Measurements from ENCODE around the gene DLG2.
"Not testable (repeated sequence)": the region's sequence is repeated elsewhere in the genome, so short reads cannot be mapped to it uniquely, and the experiment has no call there.

The DLG2 gene

DNA sequence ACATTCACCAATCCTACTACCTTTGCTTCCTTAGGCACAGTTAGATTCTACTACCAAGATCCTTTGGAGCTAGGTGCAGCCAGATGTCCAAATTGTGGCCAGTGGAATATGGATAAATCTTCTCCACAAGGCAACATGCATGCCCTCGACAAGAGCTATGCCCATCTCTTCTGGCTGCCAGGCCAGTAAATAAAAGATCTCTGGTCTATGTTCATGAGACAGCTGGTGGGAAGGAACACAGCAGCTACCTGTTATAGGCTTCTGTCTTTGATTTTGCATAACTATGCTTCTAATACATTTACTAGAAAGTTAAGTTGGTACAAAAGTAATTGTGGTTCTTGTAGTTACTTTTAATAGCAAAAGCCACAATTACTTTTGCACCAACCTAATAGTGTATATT, 182.7 kb downstream of the DLG2 start:
- DNase-seq (ENCODE audit: low spot score), result no peak

DNA sequence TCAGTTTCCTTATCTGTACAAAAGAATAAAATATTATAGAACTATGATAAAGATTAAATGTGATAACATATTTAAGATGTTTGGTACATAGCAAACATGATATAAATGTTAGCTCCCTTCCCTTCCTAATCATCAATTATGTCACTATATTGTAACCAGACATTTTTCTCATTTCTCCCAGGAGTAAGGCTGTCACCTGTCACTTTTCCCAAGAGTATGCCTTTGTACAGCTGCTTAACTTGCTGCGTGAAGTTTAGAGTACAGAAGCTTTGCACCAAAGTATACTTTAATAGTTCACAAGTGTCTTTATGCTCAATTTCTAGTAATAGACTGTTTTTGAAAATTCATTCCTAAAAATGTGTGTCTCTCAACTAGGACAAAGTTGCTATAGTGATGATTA, 186.9 kb downstream of the DLG2 start:
- no peak for DNase-seq (ENCODE audit: low spot score)

DNA sequence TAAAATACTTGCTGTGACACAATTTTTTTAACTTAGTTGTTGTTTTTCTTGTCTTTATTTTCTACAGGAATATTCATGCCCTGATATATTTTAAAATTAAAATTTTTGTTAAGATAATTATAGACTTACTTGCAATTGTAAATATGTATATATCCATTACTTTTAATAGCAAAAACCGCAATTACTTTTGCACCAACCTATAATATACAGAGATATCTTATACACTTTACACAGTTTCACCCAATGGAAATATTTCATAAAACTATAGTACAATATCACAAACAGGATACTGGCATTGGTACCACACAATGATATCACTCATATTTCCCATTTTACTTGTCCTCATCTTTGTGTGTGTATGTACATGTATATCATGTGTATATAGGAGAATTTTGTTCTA, 188.8 kb downstream of the DLG2 start:
- DNase-seq (ENCODE audit: low spot score), result no peak

DNA sequence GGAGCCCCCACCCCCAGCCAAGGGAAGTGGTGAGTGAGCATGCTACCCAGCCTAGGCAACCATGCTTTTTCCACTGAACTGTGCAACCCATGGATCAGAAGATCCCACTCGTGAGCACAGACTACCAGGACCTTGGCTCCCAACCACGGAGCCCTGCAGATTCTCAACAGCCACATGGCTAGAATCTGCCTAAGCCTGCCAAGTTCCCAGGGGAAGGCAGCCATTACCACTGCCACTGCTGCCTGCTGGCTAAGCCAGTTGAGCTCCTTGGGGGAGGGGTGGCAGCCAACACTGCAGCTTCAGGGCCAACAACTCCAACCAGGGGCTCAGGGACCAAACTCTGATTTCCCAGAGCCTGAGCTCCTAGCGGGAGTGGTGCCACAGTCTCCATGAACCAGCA, 195.8 kb downstream of the DLG2 start:
- no peak for DNase-seq (ENCODE audit: low spot score)

DNA sequence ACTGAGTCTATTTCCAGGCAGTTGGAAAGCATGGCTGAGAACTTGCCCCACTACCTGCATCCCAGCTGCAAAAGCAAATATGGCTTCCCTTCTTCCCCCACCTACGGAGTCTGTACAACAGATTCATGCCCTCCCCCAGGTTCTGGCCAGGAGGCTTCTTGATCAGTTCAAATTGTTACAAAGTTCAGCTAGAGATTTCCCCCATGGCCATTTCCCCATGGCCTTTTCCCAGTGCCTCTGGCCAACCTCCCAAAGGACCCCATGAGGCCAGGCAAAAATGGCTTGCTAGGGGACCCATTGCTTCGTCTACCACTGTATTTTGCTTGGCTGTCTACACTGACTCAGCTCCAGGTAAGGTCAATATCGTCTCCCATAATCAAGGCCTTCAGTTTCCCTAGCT, 203.3 kb downstream of the DLG2 start:
- DNase-seq (ENCODE audit: low spot score), result no peak

DNA sequence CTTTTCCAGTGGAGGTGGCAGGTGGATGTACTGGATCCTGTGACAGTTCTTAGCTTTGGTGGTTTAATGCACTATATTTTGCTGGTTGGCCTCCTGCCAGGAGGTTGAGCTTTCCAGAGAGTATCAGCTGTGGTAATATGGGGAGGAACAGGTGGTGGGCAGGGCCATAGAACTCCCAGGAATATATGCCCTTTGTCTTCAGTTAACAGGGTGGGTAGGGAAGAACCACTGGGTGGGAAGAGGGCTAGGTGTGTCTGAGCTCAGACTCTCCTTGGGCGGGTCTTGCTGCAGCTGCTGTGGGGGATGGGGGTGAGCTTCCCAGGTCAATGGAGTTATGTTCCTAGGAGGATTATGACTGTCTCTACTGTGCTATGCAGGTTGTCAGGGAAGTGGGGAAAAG, 203.8 kb downstream of the DLG2 start:
- no peak for DNase-seq (ENCODE audit: low spot score)

DNA sequence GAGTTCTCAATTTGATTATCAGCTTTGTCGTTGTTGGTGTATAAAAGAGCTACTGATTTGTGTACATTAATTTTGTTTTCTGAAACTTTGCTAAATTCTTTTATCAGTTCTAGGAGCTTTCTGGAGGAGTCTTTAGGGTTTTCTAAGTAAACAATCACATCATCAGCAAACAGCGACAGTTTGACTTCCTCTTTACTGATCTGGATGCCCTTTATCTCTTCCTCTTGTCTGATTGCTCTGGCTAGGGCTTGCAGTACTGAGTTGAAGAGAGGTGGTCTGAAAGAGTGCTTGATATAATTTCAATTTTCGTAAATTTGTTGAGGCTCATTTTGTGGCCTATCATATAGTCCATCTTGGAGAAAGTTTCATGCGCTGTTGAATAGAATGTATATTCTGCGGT, 213.0 kb downstream of the DLG2 start:
- DNase-seq (ENCODE audit: low spot score), result no peak

DNA sequence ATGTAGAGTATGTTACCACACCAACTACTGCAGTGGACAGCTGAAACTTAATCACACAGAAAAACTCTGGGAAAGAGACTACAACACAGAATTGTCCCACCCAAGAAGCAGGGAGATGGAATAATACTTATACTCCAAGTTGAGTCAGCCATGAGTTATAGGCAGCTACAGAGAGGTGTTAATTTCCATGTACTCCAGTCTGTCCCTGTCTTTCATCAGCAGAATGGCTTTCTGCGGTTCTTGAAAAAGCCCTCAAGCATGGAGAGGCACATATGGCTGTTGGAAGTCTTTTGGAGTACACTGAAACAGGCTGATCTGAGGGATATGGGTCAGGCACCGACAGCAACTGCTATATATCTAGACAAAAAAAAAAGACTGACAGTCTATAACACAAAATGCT, 219.5 kb downstream of the DLG2 start:
- DNase-seq (ENCODE audit: low spot score), result no peak

DNA sequence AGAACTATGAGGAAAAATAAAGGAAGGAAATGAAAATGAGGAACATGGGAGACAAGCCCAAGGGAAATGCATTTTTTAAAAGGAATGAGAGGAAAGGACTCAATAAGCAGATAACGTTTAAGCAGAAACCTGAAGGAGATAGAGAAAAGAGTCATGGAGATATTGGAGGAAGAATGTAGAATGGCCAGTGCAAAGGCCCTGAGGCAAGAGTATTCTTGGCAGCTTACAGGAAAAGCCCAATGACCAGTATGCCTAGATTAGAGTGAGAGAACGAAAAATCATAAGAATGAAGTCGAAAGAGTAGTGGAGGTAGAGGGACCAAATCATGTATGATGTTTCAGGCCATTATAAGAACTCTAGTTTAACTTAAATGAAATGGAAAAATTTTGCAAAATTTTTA, 220.3 kb downstream of the DLG2 start:
- no peak for DNase-seq (ENCODE audit: low spot score)

DNA sequence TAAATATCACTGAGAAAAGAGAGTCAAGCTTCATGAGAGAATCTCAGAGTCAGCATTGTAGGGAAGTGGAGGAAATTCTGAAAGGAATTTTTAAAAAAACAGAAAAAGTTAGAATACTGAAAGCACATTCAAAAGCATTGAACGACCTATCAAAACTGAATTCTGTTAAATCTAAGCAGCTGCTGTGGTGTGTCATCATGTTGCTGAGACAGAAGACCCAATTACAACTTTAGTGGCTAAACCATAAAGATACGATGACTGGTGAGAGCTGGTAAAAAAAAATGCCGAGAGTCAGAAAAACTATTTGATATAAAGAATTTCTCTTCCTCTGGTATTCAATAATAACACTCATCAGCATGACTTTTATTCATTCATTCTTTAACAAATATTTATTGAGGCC, 220.8 kb downstream of the DLG2 start:
- no peak for DNase-seq (ENCODE audit: low spot score)

DNA sequence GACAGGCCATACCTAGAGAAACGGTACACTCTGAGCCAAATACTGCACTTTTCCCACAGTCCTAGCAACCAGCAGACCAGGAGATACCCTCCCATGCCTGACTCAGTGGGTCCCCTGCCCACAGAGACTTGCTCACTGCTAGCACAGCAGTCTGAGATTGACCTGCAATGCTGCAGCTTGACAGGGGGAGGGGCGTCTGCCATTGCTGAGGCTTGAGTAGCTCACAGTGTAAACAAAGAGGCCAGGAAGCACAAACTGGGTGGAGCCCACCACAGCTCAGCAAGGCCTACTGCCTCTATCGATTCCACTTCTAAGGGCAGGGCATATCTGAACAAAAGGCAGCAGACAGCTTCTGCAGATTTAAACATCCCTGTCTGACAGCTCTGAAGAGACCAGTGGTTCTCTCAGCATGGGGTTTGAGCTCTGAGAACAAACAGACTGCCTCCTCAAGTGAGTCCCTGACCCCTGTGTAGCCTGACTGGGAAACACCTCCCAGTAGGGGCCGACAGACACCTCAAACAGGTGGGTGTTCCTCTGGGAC, 231.6 kb downstream of the DLG2 start:
- DNase-seq (ENCODE audit: low spot score), result not testable (repeated sequence)

DNA sequence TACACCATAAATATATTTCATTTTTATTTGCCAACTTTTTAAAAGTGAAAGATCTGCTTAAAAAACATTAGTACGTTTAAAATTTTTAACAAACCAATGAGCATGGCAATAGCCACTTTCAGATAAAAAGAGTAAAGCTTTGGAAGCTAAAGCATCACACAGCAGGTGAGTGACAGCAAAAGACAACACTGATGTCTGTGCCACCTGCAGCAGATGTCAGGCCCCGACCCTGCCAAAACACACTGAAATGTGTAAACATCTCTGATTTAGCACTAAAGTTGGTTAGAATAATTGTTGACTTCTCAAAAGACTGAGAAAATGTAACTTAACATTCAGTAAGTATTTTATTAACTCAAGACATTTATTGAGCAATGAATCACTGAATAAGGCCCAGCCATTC, 232.9 kb downstream of the DLG2 start:
- DNase-seq (ENCODE audit: low spot score), result no peak

DNA sequence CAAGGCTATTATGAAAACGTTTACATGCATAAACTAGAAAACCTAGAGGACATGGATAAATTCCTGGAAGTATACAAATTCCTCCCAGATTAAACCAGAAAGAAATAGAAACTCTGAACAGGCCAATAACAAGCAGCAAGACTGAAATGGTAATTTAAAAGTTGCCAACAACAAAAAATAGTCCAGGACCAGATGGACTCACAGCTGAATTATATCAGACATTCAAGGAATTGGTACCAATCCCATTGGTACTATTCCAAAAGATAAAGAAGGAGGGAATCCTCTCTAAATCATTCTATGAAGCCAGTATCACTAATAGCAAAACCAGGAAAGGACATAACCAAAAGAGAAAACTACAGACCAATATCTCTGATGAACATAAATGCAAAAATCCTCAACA, 236.0 kb downstream of the DLG2 start:
- DNase-seq (ENCODE audit: low spot score), result no peak

DNA sequence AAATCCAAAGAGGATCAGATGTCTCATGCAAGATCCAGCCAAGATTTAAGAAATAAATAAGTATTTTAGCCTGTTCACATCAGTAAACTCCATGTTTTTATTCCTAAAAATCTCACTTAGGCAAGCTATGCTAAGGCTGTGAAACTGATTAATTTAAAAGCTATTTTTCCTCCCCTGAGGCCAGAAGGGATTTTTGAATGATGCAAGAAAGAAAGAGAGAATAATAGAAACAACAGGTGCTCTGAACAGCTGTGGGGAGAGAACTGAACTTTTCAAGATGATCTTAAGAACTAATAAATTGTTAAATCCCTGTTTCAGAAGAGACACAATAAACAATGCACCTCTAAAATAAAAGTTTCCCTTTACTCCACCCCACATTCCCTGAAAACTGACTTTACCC, 241.6 kb downstream of the DLG2 start:
- no peak for DNase-seq (ENCODE audit: low spot score)

DNA sequence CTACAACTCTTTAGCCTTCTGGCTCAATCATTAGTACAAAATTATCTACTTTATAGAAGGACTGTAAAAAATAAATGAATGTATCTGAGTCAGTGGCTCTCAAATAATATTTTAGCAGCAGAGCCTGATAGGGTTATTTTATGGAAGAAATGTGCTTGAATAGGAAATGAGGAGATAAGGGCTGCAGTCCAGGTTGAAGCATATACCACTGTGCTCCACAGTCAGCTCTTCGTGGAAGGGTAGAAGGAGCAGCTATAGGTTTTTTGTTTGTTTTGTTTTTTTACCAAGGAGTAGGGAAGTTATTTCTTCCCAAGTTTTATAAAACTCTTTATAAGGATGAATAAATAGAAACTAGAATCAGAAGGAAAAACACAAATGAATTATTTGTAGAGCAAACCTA, 242.0 kb downstream of the DLG2 start:
- no peak for DNase-seq (ENCODE audit: low spot score)

DNA sequence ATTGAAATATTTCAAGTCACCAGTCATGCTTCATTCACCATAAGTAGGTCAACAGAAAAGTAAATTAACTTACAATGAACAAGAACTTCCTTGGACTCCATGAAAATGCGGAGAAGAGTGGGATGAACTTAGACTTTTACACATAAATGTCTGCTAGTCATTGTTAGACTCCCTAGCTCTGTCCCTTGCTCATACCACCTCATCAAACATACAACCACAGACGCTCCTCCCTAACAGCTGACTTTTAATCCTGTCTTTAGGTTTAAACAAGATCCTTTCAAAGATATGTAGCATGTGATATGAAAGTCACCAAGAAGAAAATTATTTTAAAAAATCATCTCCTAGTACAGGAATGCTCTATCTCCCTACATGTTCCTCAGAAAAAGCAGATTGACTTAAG, 248.1 kb downstream of the DLG2 start:
- DNase-seq (ENCODE audit: low spot score), result no peak

DNA sequence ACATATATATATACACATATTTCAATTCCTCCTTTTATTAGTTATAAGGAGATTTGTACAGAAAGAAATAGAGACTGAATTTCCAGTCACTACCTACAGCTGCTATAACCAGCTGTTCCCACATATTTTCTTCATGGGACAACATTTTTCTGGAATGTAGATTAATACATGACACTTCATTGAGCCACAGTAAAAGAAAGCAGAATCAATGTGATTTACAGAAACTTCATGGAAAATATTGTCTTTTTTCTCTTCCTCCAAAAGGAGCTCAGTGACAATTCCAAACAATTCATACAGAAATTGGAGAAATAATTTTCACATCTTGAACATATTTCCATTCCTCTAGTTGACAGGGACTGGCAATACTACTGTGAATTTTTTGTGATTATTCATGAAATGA, 249.2 kb downstream of the DLG2 start:
- DNase-seq (ENCODE audit: low spot score), result no peak

DNA sequence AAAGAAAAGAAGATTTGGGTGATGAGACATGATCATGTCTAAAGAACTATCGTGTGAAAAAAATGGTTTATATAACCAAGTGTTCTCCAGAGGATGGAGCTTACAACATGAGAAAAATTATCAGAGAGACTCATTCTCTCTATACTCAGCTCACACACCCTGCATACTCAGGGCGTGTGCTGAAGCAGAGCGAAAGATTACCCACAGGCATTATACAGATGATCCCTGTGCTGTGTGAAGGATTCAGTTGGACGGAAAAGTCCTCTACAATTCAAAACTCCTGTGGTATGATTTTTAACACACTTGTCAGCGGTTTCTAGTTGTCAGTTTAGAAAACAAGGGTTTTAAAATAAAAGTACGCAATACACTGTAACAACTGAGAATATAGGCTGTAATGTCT, 267.3 kb downstream of the DLG2 start:
- DNase-seq (ENCODE audit: low spot score), result no peak

DNA sequence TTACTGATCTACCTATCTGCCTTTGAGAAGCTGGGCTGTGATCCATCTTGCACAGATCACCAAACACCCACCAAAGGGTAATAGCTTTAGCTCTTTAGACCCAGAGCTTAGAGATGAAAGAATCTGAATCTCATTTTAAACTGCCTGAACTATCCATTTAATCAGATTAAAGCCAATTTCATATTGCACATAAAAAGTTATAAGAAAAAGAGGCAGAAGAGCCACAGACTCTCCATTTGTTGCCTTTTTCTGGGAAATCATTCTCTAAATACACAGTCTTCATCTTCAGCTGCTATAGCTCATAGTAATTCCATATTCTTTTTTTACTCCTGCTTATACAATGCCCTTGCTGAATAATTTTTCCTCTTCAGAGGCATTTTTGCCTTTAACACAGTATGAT, 271.2 kb downstream of the DLG2 start:
- DNase-seq (ENCODE audit: low spot score), result no peak

DNA sequence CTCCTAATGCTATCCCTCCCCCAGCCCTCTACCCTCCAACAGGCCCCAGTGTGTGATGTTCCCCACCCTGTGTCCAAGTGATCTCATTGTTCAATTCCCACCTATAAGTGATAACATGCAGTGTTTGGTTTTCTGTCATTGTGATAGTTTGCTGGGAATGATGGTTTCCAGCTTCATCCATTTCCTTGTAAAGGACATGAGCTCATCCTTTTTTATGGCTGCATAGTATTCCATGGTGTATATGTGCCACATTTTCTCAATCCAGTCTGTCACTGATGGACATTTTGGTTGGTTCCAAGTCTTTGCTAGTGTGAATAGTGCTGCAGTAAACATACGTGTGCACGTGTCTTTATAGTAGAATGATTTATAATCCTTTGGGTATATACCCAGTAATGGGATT, 277.6 kb downstream of the DLG2 start:
- not testable (repeated sequence) for DNase-seq (ENCODE audit: low spot score)

DNA sequence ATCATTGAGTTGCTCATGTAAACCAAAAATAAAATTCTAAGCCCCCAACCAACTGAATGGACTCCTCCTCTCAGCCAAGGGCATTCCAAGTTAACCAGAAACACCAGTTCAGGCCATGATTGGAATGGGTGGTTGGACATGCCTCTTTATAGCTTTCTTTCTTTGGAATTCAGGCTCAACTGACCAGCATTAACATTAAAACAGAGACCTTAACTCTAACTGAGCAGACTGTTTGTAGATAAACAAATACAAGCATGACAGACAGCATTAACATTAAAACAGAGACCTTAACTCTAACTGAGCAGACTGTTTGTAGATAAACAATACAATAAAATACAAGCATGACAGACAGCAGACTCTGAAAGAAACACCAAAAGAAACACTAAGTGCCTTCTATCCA, 278.2 kb downstream of the DLG2 start:
- DNase-seq (ENCODE audit: low spot score), result no peak

DNA sequence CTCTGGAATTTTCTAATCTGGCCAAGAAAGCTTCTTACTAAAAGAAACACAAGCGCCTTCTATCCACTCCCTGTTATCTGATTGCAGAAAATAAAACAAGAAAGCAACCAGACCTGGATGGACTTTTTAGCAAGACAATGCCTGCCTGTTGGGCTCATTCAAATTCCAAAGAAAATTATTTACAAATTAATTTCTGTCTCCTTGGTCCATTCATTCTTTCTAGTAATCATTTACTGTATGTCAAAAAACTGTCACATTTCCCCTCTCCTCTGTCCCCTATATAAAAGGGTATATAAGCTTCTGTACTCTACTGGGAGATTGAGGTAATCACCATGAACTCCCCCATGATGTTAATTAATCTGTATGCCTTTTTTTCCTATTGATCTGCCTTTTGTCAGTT, 279.9 kb downstream of the DLG2 start:
- no peak for DNase-seq (ENCODE audit: low spot score)

DNA sequence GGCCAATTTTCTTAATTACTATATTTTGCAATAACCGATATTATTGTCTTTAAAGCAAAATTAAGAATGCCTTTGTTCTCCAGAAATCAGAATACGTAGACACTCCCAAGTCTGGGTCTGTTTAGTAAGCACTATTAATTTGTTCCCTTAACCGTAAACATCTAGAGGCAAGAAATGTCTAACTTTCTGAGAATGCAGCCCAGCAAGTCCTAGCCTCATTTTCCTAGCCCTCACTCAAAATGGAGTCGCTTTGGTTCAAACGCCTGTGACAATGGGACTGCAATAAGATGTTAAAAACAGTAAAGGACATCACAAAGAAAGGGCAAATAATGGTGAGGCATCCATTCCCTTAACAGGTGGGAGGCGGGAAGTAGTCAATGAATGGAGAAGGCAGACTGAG, 280.7 kb downstream of the DLG2 start:
- DNase-seq (ENCODE audit: low spot score), result no peak

DNA sequence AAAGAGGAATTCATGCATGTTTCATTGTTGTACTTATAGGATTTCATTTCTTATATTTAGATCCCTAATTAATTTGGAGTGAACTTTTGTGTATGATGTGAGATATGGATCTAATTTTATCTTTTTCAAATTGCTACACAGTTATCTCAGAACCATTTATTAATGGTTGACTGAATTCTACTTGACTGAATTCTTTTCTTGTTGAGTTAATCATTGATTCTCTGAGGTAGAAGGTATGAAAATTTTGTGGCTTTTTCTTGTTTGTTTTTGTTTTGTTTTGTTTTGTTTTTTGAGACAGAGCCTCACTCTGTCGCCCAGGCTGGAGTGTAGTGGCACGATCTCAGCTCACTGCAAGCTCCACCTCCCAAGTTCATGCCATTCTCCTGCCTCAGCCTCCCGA, 286.3 kb downstream of the DLG2 start:
- DNase-seq (ENCODE audit: low spot score), result not testable (repeated sequence)

DNA sequence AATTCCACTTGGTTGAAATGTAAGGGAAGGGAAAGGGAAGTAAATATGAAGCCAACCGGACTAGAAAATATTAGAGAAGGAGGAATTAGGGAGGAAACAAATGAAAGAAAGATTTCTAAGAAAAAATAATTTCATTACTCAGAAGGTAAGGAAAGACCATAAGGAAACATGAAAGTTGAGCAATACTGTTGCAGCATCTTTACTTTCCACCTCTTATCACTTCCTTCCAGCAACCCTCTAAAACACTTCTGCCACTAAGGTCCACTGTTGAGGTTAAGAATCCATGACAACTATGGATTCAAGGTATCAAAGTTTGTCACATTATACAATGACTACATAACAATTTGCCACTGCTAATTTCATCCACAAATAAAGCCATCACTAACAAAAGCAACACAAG, 308.6 kb downstream of the DLG2 start:
- DNase-seq (ENCODE audit: low spot score), result no peak
